Kidney glomerular epithelial cell (primary cell): Measurements from ENCODE around the gene ACOXL.
"Not testable (repeated sequence)": the region's sequence is repeated elsewhere in the genome, so short reads cannot be mapped to it uniquely, and the experiment has no call there.

ENCODE experiments used
- DNase-seq: peaks from one replicate; lab custom pipeline; 2025; lab: John Stamatoyannopoulos, UW

Gene ACOXL

DNA sequence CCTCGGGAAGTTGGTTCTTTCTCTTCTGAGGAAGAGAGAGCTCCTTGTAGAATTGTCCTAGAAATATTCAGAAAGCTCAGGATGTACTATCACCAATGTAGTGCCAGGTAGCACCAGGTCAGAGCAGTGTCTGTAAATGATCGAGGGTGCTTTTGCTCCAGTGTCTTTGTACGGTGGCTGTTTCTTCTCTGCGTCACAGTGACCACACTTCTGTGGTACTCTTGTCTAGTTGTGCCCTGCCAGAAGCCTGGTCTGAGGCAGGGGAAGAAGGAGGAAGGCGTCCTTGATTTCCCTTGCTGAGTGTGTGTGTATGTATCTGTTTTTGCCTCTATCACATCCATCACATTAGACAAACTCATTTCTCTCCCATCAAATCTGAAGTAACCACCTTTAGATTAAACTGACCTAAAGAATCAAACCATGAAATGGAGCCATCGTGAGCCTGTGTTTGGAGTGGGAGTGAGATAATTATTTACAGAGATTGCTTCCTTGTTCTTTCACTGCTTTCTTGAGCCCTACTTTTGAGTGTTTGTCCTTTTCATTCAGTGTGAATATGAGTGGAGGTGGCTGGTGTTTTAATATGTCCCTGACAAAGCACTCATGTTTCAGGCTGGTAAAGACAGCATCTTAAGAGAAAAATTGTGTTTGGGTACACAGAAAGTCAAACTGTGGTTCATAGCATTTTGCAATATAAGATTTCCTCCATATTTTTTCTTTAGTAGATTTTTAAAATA lies 97.2 kb downstream of the ACOXL start:
- DNase-seq = no peak

DNA sequence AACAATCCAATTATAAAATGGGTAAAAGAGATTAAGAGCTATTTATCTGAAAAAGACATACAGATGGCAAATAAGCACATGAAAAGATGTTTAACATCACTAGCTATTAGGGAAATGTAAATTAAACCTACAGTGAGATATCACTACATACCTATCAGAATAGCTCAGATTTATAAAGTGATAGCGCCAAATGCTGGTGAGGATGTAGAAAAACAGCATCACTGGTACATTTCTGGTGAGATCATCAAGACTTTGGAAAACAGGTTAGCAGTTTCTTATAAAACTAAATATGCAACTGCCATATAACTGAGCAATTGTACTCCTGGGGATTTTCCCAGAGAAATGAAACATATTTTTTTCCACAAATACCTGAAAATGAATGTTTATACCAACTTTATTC lies 100.4 kb downstream of the ACOXL start:
- DNase-seq = no peak

DNA sequence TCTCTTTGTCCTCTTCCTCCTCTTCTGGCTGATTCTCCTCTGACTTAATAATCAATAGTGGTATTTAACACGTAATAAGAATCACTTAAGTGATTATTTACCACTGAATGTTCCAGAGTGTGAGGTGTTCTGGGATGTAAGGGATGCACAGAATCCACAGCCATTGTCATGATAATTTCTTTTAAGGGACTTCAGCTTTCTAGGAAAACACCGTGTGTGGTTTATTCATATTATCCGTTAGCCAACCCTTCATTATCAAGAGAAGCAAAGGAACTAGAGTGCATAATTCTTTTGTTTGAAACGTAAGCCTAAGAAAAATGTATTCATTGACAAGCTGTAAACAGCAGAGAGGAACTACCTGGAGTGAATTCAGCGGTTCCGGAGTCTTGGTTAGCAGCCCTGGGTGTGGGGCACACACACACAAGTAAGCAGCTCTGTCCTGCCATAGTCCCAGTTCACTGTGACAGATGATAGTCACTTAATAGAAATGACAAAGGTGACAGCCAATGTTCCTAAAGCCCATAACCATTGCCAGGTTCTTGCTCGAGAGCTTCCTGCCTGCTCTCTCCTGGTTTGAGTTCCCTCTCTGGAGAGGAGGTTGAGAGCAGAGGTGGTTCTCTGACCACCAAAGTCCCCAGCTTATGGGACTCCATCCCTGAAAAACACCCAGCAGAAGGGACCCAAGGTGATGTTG lies 101.9 kb downstream of the ACOXL start:
- no peak for DNase-seq

- DNase-seq = no peak
These were observed 104.3 kb downstream of the ACOXL start for GRCh38 chr2:110836671-110837070.

- no peak for DNase-seq
These were observed 105.4 kb downstream of the ACOXL start for GRCh38 chr2:110837446-110838409.

GRCh38 chr2:110838657-110839384 lies 106.4 kb downstream of the ACOXL start:
- DNase-seq = no peak

DNA sequence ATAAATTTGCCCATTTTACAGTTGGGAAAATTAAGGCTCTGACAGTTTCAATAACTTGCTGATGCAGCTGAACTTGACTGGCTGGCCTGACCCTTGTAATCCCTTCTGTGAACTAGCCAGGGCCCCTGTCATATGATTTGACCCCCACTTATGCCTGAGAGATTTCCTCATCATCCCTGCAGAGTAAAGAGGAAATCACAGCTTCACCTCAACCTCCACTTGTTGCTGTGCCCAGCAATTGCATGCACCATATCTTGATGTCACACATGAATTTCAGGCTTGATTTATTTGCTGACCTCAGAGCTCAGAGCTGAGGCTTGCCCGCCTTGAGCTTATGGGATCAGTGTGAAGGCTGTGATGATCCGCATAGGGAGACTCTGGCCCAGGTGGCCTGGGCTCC lies 108.1 kb downstream of the ACOXL start:
- DNase-seq = no peak

GRCh38 chr2:110842048-110842447 lies 109.7 kb downstream of the ACOXL start:
- no peak for DNase-seq

DNA sequence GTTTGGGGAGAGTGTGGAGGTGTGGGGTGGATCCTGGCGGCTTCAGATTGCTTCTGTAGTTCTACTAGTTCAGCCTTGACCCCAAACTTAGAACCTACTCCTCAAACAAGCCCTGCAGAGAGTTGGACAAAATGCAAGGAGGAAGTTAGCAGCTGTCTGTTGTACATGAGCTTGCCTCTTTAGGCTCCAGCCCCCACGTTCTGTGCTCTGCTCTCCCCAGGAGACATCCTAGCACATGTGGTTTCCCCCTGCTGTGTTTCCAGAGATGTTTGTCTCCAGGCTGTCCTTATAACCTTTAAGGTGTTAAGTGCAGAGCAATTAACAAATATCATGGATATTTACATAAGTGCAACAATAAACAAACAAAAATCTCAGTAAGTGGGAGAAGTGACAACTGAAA lies 111.1 kb downstream of the ACOXL start:
- DNase-seq = no peak

GRCh38 chr2:110843959-110844510 lies 111.7 kb downstream of the ACOXL start:
- no peak for DNase-seq

DNA sequence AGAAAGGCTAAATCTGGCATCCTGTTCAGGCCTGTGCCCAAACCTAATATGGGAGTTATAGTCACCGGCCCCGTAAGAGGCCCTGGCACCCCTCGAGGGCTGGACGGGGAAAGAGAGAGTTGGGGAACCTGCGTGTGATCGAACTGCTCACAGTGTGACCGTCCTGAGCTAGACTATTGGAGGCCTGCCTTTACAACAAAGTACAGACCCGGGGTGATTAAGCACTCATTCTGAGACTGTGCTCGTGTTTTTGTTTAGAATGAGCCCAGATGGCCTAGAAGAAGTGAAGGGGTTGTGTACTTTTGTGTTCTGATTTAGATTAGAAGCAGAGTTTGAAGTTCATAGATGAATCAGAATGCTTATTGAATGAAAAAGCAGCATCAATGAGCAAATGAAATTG lies 115.3 kb downstream of the ACOXL start:
- no peak for DNase-seq

DNA sequence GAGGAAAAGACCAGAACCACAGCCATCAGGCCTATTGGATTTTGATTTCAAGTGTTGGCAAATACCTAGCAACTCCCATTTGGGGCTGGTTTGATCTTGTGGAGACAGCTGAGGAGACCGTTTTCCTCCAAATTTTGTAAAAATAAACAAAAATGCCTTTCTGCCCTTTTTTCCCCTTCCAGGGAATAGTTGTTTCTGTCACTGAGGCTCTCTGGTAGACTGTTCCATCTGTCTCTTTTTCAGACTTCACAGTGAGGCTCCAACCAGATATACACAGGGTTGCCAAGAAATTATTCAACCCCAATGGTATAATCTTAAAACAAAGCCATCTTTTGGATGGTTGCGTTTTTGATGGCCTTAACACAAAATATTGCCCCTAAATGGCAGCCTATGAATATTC lies 115.7 kb downstream of the ACOXL start:
- no peak for DNase-seq

GRCh38 chr2:110848519-110849030 lies 116.2 kb downstream of the ACOXL start:
- no peak for DNase-seq

- DNase-seq = no peak
These were observed 119.2 kb downstream of the ACOXL start for GRCh38 chr2:110851531-110851930.

GRCh38 chr2:110852051-110852450 lies 119.7 kb downstream of the ACOXL start:
- no peak for DNase-seq

GRCh38 chr2:110852541-110853263 lies 120.3 kb downstream of the ACOXL start:
- no peak for DNase-seq

DNA sequence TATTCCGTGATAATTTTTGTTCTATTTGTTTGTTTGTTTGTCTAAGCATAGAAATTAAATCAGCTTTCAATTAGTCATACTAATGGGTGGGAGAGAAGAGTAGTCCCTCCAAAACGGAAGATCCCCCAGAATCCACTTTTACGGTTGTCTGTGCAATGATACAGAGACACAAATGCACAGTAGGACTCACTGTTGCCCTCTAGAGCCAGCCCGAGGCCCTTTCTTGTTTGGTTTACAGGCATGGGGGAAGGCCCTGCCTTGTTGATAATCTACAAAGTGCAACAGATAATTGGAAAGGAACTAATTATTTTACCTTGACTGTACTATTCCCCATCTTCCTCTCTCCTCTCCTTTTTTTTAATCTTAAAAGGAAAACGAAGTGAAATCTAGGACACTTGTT lies 121.1 kb downstream of the ACOXL start:
- no peak for DNase-seq

- DNase-seq = no peak
These were observed 121.6 kb downstream of the ACOXL start for GRCh38 chr2:110853948-110854347.

GRCh38 chr2:110854355-110855081 lies 122.1 kb downstream of the ACOXL start:
- no peak for DNase-seq

DNA sequence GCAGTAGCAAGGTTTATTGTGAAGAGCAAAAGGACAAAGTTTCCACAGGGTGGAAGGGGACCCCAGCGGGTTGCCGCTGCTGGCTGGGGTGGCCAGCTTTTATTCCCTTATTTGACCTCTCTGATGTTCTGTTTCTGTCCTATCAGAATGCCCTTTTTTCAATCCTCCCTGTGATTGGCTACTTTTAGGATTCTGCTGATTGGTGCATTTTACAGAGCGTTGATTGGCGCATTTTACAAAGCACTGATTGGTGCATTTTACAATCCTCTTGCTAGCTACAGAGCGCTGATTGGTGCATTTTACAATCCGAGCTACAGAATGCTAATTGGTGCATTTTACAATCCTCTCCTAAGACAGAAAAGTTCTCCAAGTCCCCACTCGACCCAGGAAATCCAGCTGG lies 123.5 kb downstream of the ACOXL start:
- not testable (repeated sequence) for DNase-seq
